H1 (cell line): ENCODE results near the gene IL16. TPM values are rescaled to one million over a fixed set of nuclear protein-coding genes. Genes with fewer than 3 reads are reported as not detected.

Experiments
- CTCF ChIA-PET: fragments of 300-600 bp; sonication (Branson Sonifier 250); formaldehyde crosslinking; loops from one replicate; lab custom pipeline; 2021; ENCODE audit not compliant: partially characterized antibody; lab: Charles Lee
- POLR2A ChIA-PET: fragments of 300-600 bp; sonication (Branson Sonifier 250); formaldehyde crosslinking; loops from one replicate; lab custom pipeline; 2021; ENCODE audit warnings: inconsistent platforms; ENCODE audit not compliant: partially characterized antibody; lab: Charles Lee
- DNase-seq, 2 experiments: peaks; one replicate each; pipeline versions ENCODE4 v3.0.0 to v3.0.0-alpha.2; 2010 to 2022; ENCODE audit warnings: low spot score in 2 of 2, low read depth in 1 of 2, mixed read lengths in 1 of 2
- FAIRE-seq: peaks from 2 replicates; lab custom pipeline; 2011; peaks lifted over from hg19 to GRCh38; lab: Jason Lieb, UNC
- H2AFZ ChIP-seq: 2 replicates; pipeline ENCODE4 v1.8.1; 2012; ENCODE audit warnings: low read length, inconsistent platforms
- H2AK5ac ChIP-seq: 2 replicates; pipeline ENCODE4 v1.6.1; 2013; ENCODE audit warnings: low read depth, low read length
- H2BK120ac ChIP-seq: replicated peaks from 2 replicates; pipeline ENCODE3; 2013; ENCODE audit warnings: low read depth, low read length, inconsistent platforms
- H2BK12ac ChIP-seq: 2 replicates; pipeline ENCODE4 v1.6.1; 2013; ENCODE audit warnings: low read depth, low read length
- H2BK15ac ChIP-seq: 2 replicates; pipeline ENCODE4 v1.6.1; 2013; ENCODE audit warnings: low read length
- H2BK20ac ChIP-seq: 2 replicates; pipeline ENCODE4 v1.6.1; 2013; ENCODE audit warnings: low read length
- H2BK5ac ChIP-seq: 2 replicates; pipeline ENCODE4 v1.6.1; 2013; ENCODE audit warnings: low read depth, low read length
- H3K14ac ChIP-seq: 2 replicates; pipeline ENCODE4 v1.6.1; 2013; ENCODE audit warnings: inconsistent platforms; ENCODE audit not compliant: insufficient read length
- H3K18ac ChIP-seq: 2 replicates; pipeline ENCODE4 v1.6.1; 2013; ENCODE audit warnings: low read length; ENCODE audit errors: extremely low read depth
- H3K23ac ChIP-seq: 2 replicates; pipeline ENCODE4 v1.6.1; 2013; ENCODE audit warnings: inconsistent platforms; ENCODE audit not compliant: insufficient read length
- H3K23me2 ChIP-seq: 2 replicates; pipeline ENCODE4 v1.6.1; 2013; ENCODE audit warnings: low read depth, low read length
- H3K27ac ChIP-seq: 2 replicates; pipeline ENCODE4 v1.6.1; 2011; ENCODE audit warnings: low read depth, low read length, inconsistent platforms
- H3K27me3 ChIP-seq, 4 experiments: replicated peaks in 1 of 4; 1 replicate in 1 of 4; 2 replicates in 3 of 4; pipeline versions ENCODE4 v1.6.1 to v1.8.1; 2011 to 2013; ENCODE audit warnings: low read length in 3 of 4, mild to moderate bottlenecking in 3 of 4, inconsistent platforms in 2 of 4, mixed read lengths in 2 of 4, moderate library complexity in 1 of 4; ENCODE audit not compliant: control insufficient read depth in 3 of 4, insufficient read depth in 3 of 4; ENCODE audit errors: extremely low read depth in 1 of 4
- H3K36me3 ChIP-seq, 4 experiments: 2 replicates each; pipeline versions ENCODE4 v1.6.1 to v1.8.1; 2011 to 2013; ENCODE audit warnings: mild to moderate bottlenecking in 4 of 4, low read length in 3 of 4, moderate library complexity in 2 of 4, control low read depth in 1 of 4, inconsistent platforms in 1 of 4; ENCODE audit not compliant: insufficient read depth in 4 of 4, control insufficient read depth in 2 of 4
- H3K4ac ChIP-seq: replicated peaks from 2 replicates; pipeline ENCODE3; 2013; ENCODE audit warnings: low read length, low read depth, mixed read lengths, inconsistent platforms; ENCODE audit not compliant: insufficient read length
- H3K4me1 ChIP-seq, 4 experiments: replicated peaks in 1 of 4; 1 replicate in 1 of 4; 2 replicates in 3 of 4; pipeline versions ENCODE4 v1.6.1 to v1.8.1; 2011 to 2013; ENCODE audit warnings: low read length in 3 of 4, inconsistent platforms in 2 of 4, mixed read lengths in 1 of 4; ENCODE audit not compliant: insufficient read depth in 4 of 4, control insufficient read depth in 3 of 4
- H3K4me2 ChIP-seq, 2 experiments: 2 replicates each; pipeline versions ENCODE4 v1.6.1 to v1.8.1; 2011 to 2013; ENCODE audit warnings: low read depth in 2 of 2, low read length in 2 of 2, control low read depth in 1 of 2, inconsistent platforms in 1 of 2, mild to moderate bottlenecking in 1 of 2; ENCODE audit not compliant: insufficient read depth in 1 of 2
- H3K4me3 ChIP-seq, 4 experiments: fragments of 200-600, 300-600 bp in 1 of 4; sonication (generic), shearing (Covaris generic), sonication (Bioruptor Twin) in 1 of 4; 2 replicates each; pipeline versions ENCODE4 v1.5.1 to v1.8.1; 2011 to 2016; ENCODE audit warnings: low read length in 4 of 4, low read depth in 3 of 4, control low read depth in 2 of 4, inconsistent platforms in 2 of 4, mild to moderate bottlenecking in 2 of 4, mixed read lengths in 1 of 4, moderate library complexity in 1 of 4; ENCODE audit not compliant: insufficient read depth in 2 of 4; ENCODE audit errors: extremely low read depth in 1 of 4
- H3K56ac ChIP-seq: replicated peaks from 2 replicates; pipeline ENCODE3; 2013; ENCODE audit warnings: low read depth, mild to moderate bottlenecking, mixed read lengths, low read length, inconsistent platforms; ENCODE audit not compliant: insufficient read length
- H3K79me1 ChIP-seq: 2 replicates; pipeline ENCODE4 v1.6.1; 2013; ENCODE audit warnings: low read depth, low read length, control low read depth
- H3K79me2 ChIP-seq, 2 experiments: 2 replicates each; pipeline versions ENCODE4 v1.6.1 to v1.8.1; 2012 to 2013; ENCODE audit warnings: low read length in 2 of 2, mild to moderate bottlenecking in 2 of 2, inconsistent platforms in 1 of 2; ENCODE audit not compliant: insufficient read depth in 2 of 2, control insufficient read depth in 1 of 2
- H3K9ac ChIP-seq, 4 experiments: replicated peaks in 1 of 4; 1 replicate in 1 of 4; 2 replicates in 3 of 4; pipeline versions ENCODE4 v1.6.1 to v1.8.1; 2011 to 2013; ENCODE audit warnings: low read depth in 3 of 4, low read length in 3 of 4, control low read depth in 2 of 4, mild to moderate bottlenecking in 2 of 4, moderate library complexity in 2 of 4, inconsistent platforms in 1 of 4; ENCODE audit errors: extremely low read depth in 1 of 4
- H3K9me3 ChIP-seq, 2 experiments: 2 replicates each; pipeline versions ENCODE4 v1.6.1 to v1.8.1; 2012 to 2013; ENCODE audit warnings: mild to moderate bottlenecking in 2 of 2, moderate library complexity in 2 of 2, control low read depth in 1 of 2, inconsistent platforms in 1 of 2, low read depth in 1 of 2, low read length in 1 of 2, mixed read lengths in 1 of 2; ENCODE audit not compliant: insufficient read depth in 2 of 2
- H4K20me1 ChIP-seq, 2 experiments: replicated peaks in 1 of 2; 2 replicates each; pipeline versions ENCODE3 to v1.8.1; 2011 to 2013; ENCODE audit warnings: inconsistent platforms in 2 of 2, low read length in 2 of 2, mild to moderate bottlenecking in 1 of 2; ENCODE audit not compliant: insufficient read depth in 2 of 2, control insufficient read depth in 1 of 2
- H4K5ac ChIP-seq: 2 replicates; pipeline ENCODE4 v1.6.1; 2013; ENCODE audit warnings: low read length, low read depth, mixed read lengths, inconsistent platforms; ENCODE audit not compliant: insufficient read length
- H4K8ac ChIP-seq: 2 replicates; pipeline ENCODE4 v1.8.0; 2013; ENCODE audit warnings: mild to moderate bottlenecking, moderate library complexity, low read length, inconsistent platforms; ENCODE audit not compliant: insufficient read depth; ENCODE audit errors: extremely low read depth
- H4K91ac ChIP-seq: replicated peaks from 2 replicates; pipeline ENCODE3; 2013; ENCODE audit warnings: low read length, mixed read lengths, inconsistent platforms; ENCODE audit not compliant: insufficient read length
- GTF2F1 ChIP-seq: IDR thresholded peaks from 2 replicates; pipeline ENCODE4 v1.6.1; 2012; ENCODE audit warnings: low read depth, low read length, improper control_type of control experiment, borderline replicate concordance
- SIRT6 ChIP-seq: IDR thresholded peaks from one replicate; pipeline ENCODE4 v1.7.1; 2012; ENCODE audit warnings: low read length, inconsistent platforms
- SP2 ChIP-seq: IDR thresholded peaks from 2 replicates; pipeline ENCODE4 v1.6.1; 2012; ENCODE audit warnings: mild to moderate bottlenecking, low read length, inconsistent platforms
- SUZ12 ChIP-seq: fragments of 200-600 bp; sonication (generic); IDR thresholded peaks from 2 replicates; pipeline ENCODE4 v1.6.1; 2012; ENCODE audit warnings: mild to moderate bottlenecking, inconsistent platforms, low read length, moderate library complexity, mixed read lengths
- WGBS, 2 experiments: shearing (Covaris generic) in 1 of 2; methylation state at CpG; one replicate each; pipeline versions ENCODE4 v1.1.6 to v1.1.7; 2013 to 2015; ENCODE audit warnings: low lambda C conversion rate in 2 of 2, mixed read lengths in 2 of 2, inconsistent platforms in 1 of 2, low coverage in 1 of 2, missing lambda C conversion rate in 1 of 2; ENCODE audit not compliant: insufficient replicate concordance in 2 of 2, insufficient coverage in 1 of 2, insufficient read length in 1 of 2; ENCODE audit errors: extremely low coverage in 1 of 2, missing lambda C conversion rate in 1 of 2; 5-methylcytosine and 5-hydroxymethylcytosine counted together
- polyA plus RNA-seq, 7 experiments: library from polyadenylated mRNA; depleted of rRNA in 3 of 7; stranded (reverse) in 5 of 7; unstranded in 2 of 7; fragments of >200 nt in 5 of 7; fragments of 200-250 nt in 2 of 7; gene quantifications; 1 replicate in 5 of 7; 2 replicates in 1 of 7; 4 replicates in 1 of 7; pipeline versions ENCODE4 v1.2.1 to v1.2.3, GENCODE V29; 2011 to 2013; ENCODE audit warnings: missing spikeins in 2 of 7, mixed read lengths in 2 of 7
- total RNA-seq: library from RNA; stranded (reverse); fragmentation: NEBNext Ultra II Directional; extraction: Animal tissue kit (Norgen Biotek cat#: 25700); gene quantifications from 2 replicates; pipeline ENCODE4 v1.2.1, GENCODE V29; 2021

Gene IL16
- total and polyA plus RNA-seq, 2 of the 8 experiments (the other 6 are each of a cell fraction or from before 2014, with no cell fraction given): 0.03 to 0.09 TPM

DNA sequence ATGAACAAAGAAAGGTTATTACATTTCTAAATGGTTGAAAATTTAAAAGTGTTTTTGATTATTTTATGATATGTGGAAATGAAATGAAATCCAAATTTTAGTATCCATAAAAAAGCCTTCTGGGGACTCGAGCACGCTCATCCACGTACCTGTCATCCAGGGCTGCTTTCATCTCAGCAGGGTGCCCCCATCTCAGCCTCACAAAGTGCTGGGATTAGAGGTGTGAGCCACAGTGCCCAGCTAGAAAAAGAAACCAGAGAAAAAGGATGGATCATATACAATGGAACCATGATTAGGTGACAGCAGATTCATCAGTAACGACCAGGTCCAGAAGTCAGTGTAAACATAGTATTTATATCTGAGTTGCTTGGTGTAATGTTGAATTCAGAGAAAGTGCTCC is 77.6 kb downstream of the IL16 start:
- FAIRE-seq: peak; percentile 42
- H2AFZ ChIP-seq: no peak overlapping the region
- WGBS, 2 experiments: 86% methylated on average over 4 of the region's 4 CpGs; no CpG with 5 or more reads in 1 of the 2 experiments
- H4K91ac ChIP-seq: no peak overlapping the region
- no peak overlapping the region for H2AK5ac ChIP-seq
- H3K56ac ChIP-seq: no peak overlapping the region
- H3K36me3 ChIP-seq: no peaks in the 10 kb centered on the region
- H3K23ac ChIP-seq: no peak overlapping the region
- H3K14ac ChIP-seq: no peak overlapping the region
- peaks cover 0 to 2% (median 0%) of the 10 kb centered on the region in 4 experiments; a peak in 1 of 7 replicates for H3K27me3 ChIP-seq
- H3K27ac ChIP-seq: no peak overlapping the region
- H2BK15ac ChIP-seq: no peak overlapping the region
- H2BK120ac ChIP-seq: no peak overlapping the region
- no peak for TF ChIP-seq SUZ12
- TF ChIP-seq SIRT6: no peak
- no peak for TF ChIP-seq SP2
- no peak for TF ChIP-seq GTF2F1
- TF ChIP-seq, all 59 proteins: peak for 0
- Histone ChIP-seq H3K4me3 (no peak overlapping the region), H3K79me2 (no peaks in the 10 kb centered on the region), H3K23me2 (no peaks in the 10 kb centered on the region), H2BK12ac (no peak overlapping the region), H2BK5ac (no peak overlapping the region), H4K20me1 (no peaks in the 10 kb centered on the region), H3K4ac (no peak overlapping the region), H3K9ac (no peak overlapping the region), H3K4me2 (no peak overlapping the region), H3K18ac (no peak overlapping the region), H3K79me1 (no peaks in the 10 kb centered on the region), H2BK20ac (no peak overlapping the region), H3K4me1 (no peaks in the 10 kb centered on the region), H3K9me3 (peaks cover 6 to 12% of the 10 kb centered on the region in 2 experiments; a peak in 2 of 4 replicates), H4K5ac (no peak overlapping the region), H4K8ac (no peak overlapping the region)
- ChIA-PET CTCF (interaction anchor here (0.6 to 6.6 kb wide), 27 partner anchors 8 to 812 kb away, joined by 3 to 94 read pairs (median 6); partner anchors contain the start of gene TMC3), POLR2A (interaction anchor here (1.7 kb wide), 1 partner anchor 50 kb away, joined by 3 read pairs; the partner anchor contains the start of gene STARD5)
- DNase-seq: no peak
